NCI-H1930 (cell line): ENCODE results near the gene ASPG.
"Not testable (repeated sequence)": the region's sequence is repeated elsewhere in the genome, so short reads cannot be mapped to it uniquely, and the experiment has no call there.

Experiments
- DNase-seq, 2 experiments: peaks; one replicate each; lab custom pipeline; 2025; lab: John Stamatoyannopoulos, UW

Gene ASPG

DNA sequence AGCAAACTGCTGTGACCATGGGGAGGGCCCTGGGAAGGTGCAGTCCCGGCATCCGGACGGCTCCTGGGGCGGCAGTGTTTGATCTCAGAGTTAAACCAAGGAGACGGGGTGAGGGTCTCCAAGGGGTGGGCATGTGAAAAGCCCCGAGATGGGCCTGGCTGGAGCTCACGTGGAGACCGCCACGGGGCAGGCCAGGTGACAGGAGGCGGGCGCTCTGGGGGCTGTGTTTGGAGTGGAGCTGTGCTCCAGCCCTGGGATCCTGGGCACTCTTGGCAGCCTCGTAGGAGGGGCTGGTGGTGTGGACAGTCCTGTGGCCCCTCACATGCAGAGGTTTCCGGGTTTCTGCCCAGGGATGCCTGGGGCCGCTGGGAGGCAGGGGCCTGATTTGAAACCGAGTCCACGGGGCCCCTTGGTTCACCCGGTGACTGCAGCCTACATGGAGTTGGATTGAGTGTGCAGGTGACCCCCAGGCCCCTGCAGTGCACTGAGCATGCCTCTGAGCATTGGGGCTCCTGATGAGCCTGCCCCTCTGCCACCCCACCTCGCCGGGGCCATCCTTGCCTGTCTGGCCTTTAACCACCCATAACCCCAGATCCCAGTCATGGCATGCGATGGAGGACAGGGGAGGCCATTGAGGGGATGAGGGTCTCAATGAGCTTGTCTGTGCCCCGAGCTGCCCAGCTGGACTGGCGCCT lies 61.3 kb downstream of the ASPG start:
- no peak for DNase-seq

DNA sequence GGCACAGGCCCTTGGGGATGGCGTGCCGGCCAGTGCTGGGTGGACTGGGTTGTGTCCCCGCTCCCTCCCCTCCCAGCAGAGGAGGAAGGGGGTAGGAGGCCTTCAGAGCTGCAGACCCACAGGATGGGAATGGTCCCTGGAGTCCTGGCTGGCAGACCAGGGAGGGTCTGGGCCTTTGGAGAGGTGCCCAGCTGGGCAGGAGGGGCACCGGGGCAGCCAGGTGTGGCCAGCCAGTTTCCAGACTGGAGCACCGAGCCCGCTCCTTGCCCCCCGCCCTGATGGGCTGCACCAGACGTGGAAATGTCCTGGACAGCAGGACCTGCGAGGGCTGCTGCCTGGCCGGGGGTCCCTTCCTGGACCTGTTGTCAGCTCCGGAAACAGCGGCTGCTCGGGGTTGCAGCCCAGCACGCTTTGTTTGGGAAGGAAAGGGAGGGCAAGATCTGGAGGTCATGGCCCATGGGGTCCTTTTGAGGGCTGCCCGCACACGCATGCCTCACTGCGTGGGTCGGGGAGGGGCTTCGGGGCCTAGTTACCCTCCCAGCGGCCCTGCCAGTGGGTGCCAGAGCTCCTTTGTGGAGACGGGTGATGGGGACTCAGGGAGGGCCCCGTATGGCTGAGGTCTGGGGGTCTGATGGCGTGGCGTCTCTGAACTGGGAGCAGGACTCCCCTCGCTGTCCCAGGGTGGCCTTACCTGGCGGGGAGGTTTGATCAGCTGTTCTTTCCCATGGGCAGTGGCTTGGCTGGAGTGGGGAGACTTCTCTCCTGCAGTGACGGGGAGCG lies 62.0 kb downstream of the ASPG start:
- DNase-seq = no peak

- DNase-seq = no peak
These were observed 63.2 kb downstream of the ASPG start for GRCh38 chr14:104148433-104149277.

- no peak for DNase-seq
These were observed 63.7 kb downstream of the ASPG start for GRCh38 chr14:104149278-104149595.

GRCh38 chr14:104149617-104150135 lies 64.2 kb downstream of the ASPG start:
- DNase-seq = no peak

GRCh38 chr14:104150136-104151025 lies 64.9 kb downstream of the ASPG start:
- DNase-seq = no peak

DNA sequence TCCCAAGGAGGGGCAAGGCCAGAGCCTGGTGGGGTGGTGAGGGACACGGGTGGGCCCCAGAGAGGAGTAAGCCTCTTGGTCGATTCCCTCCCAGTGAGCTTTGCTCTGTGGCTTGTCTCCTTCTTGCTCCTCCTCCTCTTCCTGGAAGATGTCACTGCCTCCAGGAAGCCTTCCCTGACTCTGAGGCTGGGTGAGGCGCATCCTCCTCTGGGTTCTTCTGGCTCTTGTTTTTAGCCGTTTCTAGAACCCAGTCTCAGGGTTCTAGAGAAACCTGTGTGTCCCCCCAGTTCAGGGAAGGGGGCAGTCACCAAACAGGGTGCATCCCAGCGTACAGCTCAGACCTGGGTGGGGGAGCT lies 65.5 kb downstream of the ASPG start:
- no peak for DNase-seq

DNA sequence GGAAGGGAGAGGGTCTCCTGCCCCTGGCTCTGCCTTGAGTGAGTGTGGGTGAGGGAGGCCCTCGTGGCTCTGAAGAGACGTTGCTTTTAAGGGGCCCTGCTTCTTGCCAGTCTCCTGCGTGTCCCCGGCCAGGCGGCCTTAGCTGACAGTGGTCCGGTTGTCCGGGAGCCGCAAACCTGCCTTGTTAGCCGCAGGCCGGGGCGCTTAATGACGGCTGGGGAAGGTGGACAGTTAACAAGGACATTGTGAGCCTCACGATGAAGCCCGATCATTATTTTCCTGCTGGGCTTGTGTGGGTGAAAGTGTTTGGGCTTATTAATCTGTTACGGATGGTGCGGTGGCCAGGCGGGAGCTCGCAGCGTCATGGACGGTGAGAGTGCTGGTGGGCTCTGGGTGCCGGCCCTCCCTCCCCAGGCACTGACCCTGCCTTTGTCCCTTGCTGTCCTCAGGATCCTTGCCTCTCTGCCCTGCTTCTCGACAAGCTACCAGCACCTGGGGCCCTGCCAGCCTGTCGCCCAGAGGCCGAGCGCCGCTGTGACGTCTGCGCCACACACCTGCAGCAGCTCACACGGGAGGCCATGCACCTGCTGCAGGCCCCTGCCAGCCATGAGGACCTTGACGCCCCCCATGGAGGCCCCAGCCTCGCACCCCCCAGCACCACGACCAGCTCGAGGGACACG lies 66.2 kb downstream of the ASPG start:
- no peak for DNase-seq

DNA sequence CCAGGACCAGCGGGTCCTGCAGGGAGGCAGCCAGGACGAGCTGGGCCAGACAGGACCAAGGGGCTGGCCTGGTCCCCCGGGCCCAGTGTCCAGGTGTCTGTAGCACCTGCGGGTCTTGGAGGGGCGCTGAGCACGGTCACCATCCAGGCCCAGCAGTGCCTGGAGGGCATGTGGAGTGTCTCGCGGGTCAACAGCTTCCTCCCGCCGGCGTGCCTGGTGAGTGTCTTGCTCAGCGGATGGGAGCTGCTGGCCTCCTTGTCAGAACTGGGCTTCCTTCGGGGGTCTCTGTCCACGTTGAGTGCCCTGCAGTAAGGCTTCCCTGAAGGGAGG lies 66.7 kb downstream of the ASPG start:
- DNase-seq = no peak

DNA sequence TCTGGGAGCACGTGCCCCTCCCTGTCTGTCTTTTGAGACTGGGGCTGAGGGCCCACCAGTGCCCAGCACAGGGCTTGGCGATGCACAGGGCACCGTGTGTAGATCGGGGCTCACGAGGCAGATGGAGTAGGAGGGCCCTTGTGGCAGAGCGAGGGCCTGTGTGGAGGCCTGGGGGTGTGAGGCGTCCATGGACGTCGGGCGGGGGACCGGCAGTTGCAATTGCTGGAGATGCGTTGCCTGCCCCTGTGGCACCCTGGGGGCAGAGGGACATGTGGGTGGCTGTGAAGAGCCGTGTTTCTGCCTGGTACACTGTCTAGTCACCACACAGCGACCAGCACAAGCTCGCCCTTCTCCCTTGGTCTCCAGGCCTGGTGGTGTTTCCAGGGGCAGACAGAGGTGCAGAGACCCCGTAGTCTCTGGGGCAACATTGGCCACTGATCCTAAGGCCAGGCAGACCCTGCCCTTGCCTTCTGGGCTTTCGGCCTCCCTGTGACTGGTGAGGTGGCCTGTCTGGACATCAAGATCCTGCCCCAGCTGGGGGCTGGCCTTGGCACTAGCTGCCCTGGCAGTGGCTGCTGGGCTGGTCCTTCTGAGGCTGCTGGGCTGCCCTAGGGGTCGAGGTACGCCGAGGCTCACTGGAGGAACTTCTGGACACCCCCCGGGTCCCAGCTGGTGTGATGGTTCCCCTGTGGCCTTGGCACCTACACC lies 67.3 kb downstream of the ASPG start:
- DNase-seq = no peak

- not testable (repeated sequence) for DNase-seq
These were observed 67.9 kb downstream of the ASPG start for GRCh38 chr14:104153394-104153755.

DNA sequence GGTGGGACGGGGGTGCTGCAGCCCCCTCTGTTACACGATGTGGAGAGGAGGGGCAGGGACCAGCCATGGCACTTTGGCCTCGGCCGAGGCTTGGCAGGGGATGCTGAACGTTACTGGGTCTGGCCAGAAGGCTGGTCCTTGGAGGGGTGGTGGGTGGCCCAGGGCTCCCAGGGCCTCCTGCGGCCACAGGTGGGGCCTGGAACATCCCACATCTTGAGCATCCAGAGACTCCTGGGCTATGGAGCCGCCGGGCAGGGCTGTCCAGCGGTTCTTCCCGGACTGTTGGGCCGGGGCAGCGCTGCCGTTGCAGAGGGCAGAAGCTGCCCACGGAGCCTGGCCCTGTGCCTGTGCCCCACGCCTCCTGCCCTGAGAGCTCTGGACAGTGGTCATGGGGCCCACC lies 68.7 kb downstream of the ASPG start:
- DNase-seq = no peak

DNA sequence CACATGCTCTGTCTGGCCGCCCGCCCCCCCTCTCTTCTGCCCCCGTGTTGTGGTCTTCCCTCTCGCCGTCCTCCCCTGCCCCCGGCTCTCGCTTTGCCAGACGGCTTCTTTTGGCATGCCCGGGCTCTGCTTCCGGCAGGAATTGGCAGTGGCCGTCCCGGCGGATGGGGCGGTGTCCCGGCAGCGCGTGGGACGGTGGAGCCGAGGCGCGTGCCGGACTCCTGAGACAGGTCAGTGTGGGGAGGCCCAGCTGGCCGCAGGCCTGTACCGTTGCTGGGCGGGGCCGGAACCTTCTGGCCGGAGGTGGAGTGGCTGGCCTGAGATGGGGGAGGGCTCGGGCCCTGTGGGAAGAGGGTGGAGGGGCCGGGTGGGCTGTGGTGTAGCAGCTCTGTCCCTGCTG lies 70.0 kb downstream of the ASPG start:
- no peak for DNase-seq

DNA sequence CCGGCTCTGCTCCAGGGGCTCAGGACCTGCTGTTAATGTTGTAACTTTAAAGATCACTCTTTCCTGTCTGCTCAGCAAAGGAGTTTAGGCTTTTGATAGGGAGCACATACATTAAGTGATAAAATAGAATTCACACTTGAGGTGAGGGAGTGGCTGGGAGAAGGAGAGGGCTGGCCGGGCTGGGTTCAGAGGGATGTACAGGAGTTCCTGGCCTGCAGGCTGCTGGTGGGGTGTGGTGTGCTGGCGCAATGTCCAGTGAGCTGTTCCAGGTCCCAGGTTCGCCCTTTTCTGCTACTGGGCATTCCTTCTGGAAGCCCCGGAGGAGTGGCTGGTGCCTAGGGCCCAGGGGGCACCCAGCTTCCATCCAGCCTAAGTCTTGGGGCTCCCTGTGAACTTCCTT lies 70.6 kb downstream of the ASPG start:
- DNase-seq = no peak

- no peak for DNase-seq
These were observed 71.8 kb downstream of the ASPG start for GRCh38 chr14:104157016-104157928.

DNA sequence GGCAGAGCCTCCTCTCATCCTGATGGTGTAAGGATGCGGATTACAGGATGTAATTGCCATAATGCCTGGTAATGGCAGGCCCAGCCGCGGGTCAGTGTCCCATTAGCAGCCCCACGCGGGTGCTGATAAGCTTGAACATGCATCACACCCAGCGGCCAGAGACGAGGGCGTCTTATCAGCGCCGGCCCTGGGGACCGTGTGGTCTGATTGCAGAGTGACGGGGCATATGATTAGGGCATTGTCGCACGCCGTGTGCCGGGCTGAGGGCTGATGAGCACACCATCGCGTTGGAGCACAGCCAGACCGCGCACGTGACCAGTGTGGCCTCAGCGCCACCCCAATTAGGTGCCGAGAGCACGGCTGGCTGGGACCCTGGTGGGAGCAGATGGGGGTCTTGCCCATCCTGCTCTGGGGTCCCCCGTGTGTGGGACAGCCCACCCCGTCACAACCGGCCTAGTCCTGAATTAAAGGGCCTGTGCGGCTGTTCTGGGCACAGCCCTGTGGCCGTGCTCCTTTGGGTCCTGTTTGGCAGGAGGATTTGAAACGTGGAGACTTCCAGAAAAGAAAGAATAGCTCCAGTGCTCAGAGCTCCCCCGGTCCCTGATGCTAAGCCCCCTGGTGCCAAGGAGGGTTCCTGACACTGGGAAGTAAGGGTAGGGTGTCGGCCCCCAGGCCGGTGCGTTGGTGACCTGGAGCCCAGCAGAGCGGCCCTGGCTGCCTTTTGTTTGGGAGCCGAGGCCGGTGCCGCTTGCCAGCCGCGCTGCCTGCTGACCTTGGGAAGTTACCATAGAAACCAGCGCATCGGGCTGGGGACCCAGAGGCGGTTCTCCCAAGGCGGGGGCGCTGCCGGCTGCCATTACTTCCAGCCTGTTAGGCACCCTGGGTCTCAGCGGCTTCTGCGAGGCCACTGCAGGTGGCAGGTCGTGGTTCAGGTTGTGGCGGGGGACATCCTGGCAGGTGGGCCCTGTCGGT lies 73.6 kb downstream of the ASPG start:
- peak in 1 of 2 experiments; percentile 15 for DNase-seq

DNA sequence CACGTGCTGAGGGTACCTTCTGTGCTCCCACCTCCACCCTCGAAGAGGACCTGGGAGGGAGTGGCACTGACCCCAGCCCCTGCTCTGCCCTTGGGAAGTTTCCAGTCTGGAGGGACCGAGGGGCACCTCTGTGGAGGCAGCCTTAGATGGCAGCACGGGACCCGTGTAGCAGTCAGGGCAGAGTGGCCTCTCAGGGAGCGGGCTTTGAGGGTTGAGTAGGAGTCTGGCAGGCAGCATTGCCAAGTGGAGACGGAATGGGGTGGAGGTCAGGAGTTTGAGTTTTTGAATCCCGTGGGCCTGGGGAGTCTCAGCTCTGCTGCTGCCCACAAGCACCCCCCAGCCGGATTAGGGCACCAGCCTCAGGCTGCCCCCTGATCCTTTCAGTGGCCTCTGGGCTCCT lies 74.5 kb downstream of the ASPG start:
- DNase-seq = no peak

DNA sequence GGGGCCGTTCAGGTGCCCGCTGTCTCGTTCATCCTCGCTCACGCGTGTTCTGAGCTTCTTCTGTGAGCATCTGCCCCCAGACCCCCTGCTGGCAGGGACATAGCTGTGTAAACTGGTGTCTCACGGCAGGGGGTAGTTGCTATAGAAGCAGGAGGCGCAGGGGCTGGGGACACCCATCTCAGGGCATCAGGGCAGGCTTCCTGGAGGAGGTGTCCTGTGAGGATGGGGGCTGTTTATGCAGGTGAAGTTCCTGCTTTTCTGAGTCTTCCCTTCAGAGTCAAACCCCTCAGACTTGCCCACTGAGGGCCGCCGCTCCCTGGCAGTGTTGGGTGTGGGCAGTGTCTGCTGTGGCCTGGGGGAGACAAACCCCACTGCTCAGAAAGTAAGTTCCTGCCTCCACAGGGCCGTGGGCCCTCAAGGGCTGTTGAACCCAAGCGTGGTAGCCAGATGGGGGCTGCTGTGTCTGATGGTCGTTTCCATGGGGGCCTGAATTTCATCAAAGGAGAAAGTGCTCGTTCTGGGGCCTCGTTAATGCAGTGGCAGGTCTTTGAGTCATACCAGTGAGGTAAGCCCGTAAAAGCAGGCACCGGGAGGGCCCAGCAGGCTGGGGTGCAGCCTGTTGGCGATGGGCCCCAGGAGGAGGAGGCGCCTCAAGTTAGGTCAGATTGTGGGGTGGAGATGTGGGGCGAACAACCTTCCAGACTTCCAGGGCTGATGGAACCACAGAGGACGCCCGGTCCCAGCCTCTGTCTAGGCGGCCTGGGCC lies 76.3 kb downstream of the ASPG start:
- DNase-seq = no peak
